HFFc6 (cell line): Measurements from ENCODE around the gene PSMD13. TPM values are rescaled to one million over a fixed set of nuclear protein-coding genes. Genes with fewer than 3 reads are reported as not detected.

Source experiments
- DNase-seq: peaks from one replicate; pipeline ENCODE4 v3.0.0-alpha.2; 2018
- H3K27ac Mint-ChIP-seq: 2 replicates; pipeline ENCODE4 v1.8.0; 2020; ENCODE audit warnings: mild to moderate bottlenecking, mixed read lengths
- H3K27me3 Mint-ChIP-seq: 2 replicates; pipeline ENCODE4 v1.8.0; 2021; ENCODE audit warnings: mild to moderate bottlenecking, moderate library complexity, mixed read lengths; ENCODE audit not compliant: insufficient read depth
- H3K36me3 Mint-ChIP-seq: 2 replicates; pipeline ENCODE4 v1.8.0; 2021; ENCODE audit warnings: low read depth, mixed read lengths
- H3K4me1 Mint-ChIP-seq: 2 replicates; pipeline ENCODE4 v1.8.0; 2020; ENCODE audit warnings: low read depth, mixed read lengths
- H3K4me3 Mint-ChIP-seq: 2 replicates; pipeline ENCODE4 v1.8.0; 2020; ENCODE audit warnings: mild to moderate bottlenecking, moderate library complexity, mixed read lengths
- H3K9me3 Mint-ChIP-seq: 2 replicates; pipeline ENCODE4 v1.8.0; 2020; ENCODE audit warnings: mild to moderate bottlenecking, mixed read lengths
- CTCF ChIP-seq: fragments of 200-600 bp; sonication (generic); IDR thresholded peaks from 2 replicates; pipeline ENCODE4 v1.5.0; 2021; ENCODE audit warnings: antibody characterized with exemption, mild to moderate bottlenecking
- total RNA-seq, 6 experiments: library from RNA; stranded (reverse); fragmentation: NEBNext Ultra II Directional; extraction: Animal tissue kit (Norgen Biotek cat#: 25700); gene quantifications; 2 replicates in 1 of 6; 3 replicates in 5 of 6; pipeline ENCODE4 v1.2.3, GENCODE V29; 2021

The PSMD13 gene
- total RNA-seq, 6 experiments from 2014 or later = 167 to 180 (median 172) TPM

GRCh38 chr11:221539-221938, 15.2 kb upstream of the PSMD13 start:
- no peak overlapping the region for H3K4me3 Mint-ChIP-seq
- peaks cover 5% of the 10 kb centered on the region for H3K36me3 Mint-ChIP-seq
- H3K4me1 Mint-ChIP-seq = peaks cover 9% of the 10 kb centered on the region
- DNase-seq = no peak
- TF ChIP-seq CTCF = no peak
- H3K27ac Mint-ChIP-seq = no peak overlapping the region
- H3K27me3 Mint-ChIP-seq = peaks cover 5% of the 10 kb centered on the region
- H3K9me3 Mint-ChIP-seq = no peaks in the 10 kb centered on the region

GRCh38 chr11:221998-222789, 14.6 kb upstream of the PSMD13 start:
- Mint-ChIP-seq H3K27ac (no peak overlapping the region), H3K4me1 (peaks cover 9% of the 10 kb centered on the region), H3K27me3 (peaks cover 4% of the 10 kb centered on the region), H3K9me3 (no peaks in the 10 kb centered on the region), H3K36me3 (peaks cover 5% of the 10 kb centered on the region), H3K4me3 (no peak overlapping the region)
- no peak for DNase-seq
- TF ChIP-seq CTCF = no peak

GRCh38 chr11:223026-223789, 13.6 kb upstream of the PSMD13 start:
- Mint-ChIP-seq H3K4me1 (peaks cover 9% of the 10 kb centered on the region), H3K27ac (no peak overlapping the region), H3K9me3 (no peaks in the 10 kb centered on the region), H3K36me3 (peaks cover 5% of the 10 kb centered on the region), H3K4me3 (no peak overlapping the region), H3K27me3 (peaks cover 3% of the 10 kb centered on the region; the same call in 1 of the 2 replicates)
- no peak for DNase-seq
- TF ChIP-seq CTCF = no peak

GRCh38 chr11:223884-224283, 12.9 kb upstream of the PSMD13 start:
- Mint-ChIP-seq H3K4me1 (peaks cover 9% of the 10 kb centered on the region), H3K27ac (no peak overlapping the region), H3K27me3 (peaks cover 3% of the 10 kb centered on the region; the same call in 1 of the 2 replicates)

GRCh38 chr11:224424-224823, 12.4 kb upstream of the PSMD13 start:
- peaks cover 9% of the 10 kb centered on the region for H3K4me1 Mint-ChIP-seq
- H3K9me3 Mint-ChIP-seq = no peaks in the 10 kb centered on the region

More at GRCh38 chr11:223884-224283, 12.9 kb upstream of the PSMD13 start:
- Mint-ChIP-seq H3K4me3 (no peak overlapping the region), H3K9me3 (no peaks in the 10 kb centered on the region), H3K36me3 (peaks cover 5% of the 10 kb centered on the region)
- no peak for DNase-seq
- TF ChIP-seq CTCF = no peak

More at GRCh38 chr11:224424-224823, 12.4 kb upstream of the PSMD13 start:
- Mint-ChIP-seq H3K36me3 (peaks cover 1% of the 10 kb centered on the region), H3K27ac (no peak overlapping the region), H3K4me3 (no peak overlapping the region), H3K27me3 (peaks cover 3% of the 10 kb centered on the region; the same call in 1 of the 2 replicates)
- DNase-seq = no peak
- TF ChIP-seq CTCF = no peak
